Measurements from ENCODE around the gene PTMA. TPM values are rescaled to one million over a fixed set of nuclear protein-coding genes. Genes with fewer than 3 reads are reported as not detected.

PTMA gene
- total RNA-seq, 1 experiment from 2014 or later, result 2,752 TPM

- peak overlapping the region; percentile 45 for H3K4me2 ChIP-seq (ENCODE audit: low read length)
Measured at GRCh38 chr2:231677632-231678104, 30.7 kb upstream of the PTMA start.

More at GRCh38 chr2:231677632-231678104, 30.7 kb upstream of the PTMA start:
- H3K27ac ChIP-seq (ENCODE audit: low read depth, low read length), result peak overlapping the region; percentile 45
- ChIA-PET RAD21 (ENCODE audit: low non-redundant PET in 1 of 2, low total read pairs in 2 of 2, uncharacterized antibody in 2 of 2, unreplicated experiment in 2 of 2) (interaction anchor here (0.6 to 1.9 kb wide), 7 partner anchors 11 to 66 kb away, joined by 3 to 31 read pairs (median 3); no protein-coding TSS in a partner anchor), CTCF (interaction anchor here (0.6 to 7.8 kb wide), 17 partner anchors 8 to 223 kb away, joined by 3 to 185 read pairs (median 5); partner anchors contain the start of gene PTMA), POLR2A (interaction anchor here (1.0 to 2.8 kb wide), 6 partner anchors 11 to 37 kb away, joined by 3 to 22 read pairs (median 7); partner anchors contain the start of gene PTMA)
- no peaks in the 10 kb centered on the region for H3K9me2 ChIP-seq (ENCODE audit: insufficient read depth)
- BruUV-seq (replicated peaks), result no TSS peak
- no peaks in the 10 kb centered on the region for H3K27me3 ChIP-seq (ENCODE audit: insufficient read depth, low read length)
- peak; percentile 73 for DNase-seq (ENCODE audit: low read depth, low spot score)
- peaks cover 5% of the 10 kb centered on the region; the same call in 1 of the 2 replicates for H3K79me2 ChIP-seq (ENCODE audit: insufficient read depth, low read length)
- no peak for ATAC-seq
- H2AFZ ChIP-seq (ENCODE audit: low read depth, low read length, poor library complexity, severe bottlenecking), result no peak overlapping the region
- H3K9me3 ChIP-seq (ENCODE audit: control insufficient read depth in 1 of 2, insufficient read depth in 1 of 2, low read depth in 1 of 2, low read length in 2 of 2), result no peaks in the 10 kb centered on the region
- H4K20me1 ChIP-seq (ENCODE audit: insufficient read depth), result no peaks in the 10 kb centered on the region
- intact Hi-C loops (cut with micrococcal nuclease), result loop anchor here (1.0 to 5.0 kb wide), 2 partner anchors 38 to 110 kb away; partner anchors contain the start of gene COPS7B
- H3K36me3 ChIP-seq (ENCODE audit: control insufficient read depth in 1 of 2, insufficient read depth in 2 of 2, low read length in 2 of 2), result no peaks in the 10 kb centered on the region
- peak overlapping the region; percentile 45; the same call in 1 of the 2 replicates for H3K9ac ChIP-seq (ENCODE audit: low read length)
- H3K4me1 ChIP-seq (ENCODE audit: control insufficient read depth in 1 of 2, insufficient read depth in 2 of 2, low read length in 2 of 2), result peaks cover 42 to 83% of the 10 kb centered on the region in 2 experiments
- H3K4me3 ChIP-seq (replicated peaks in 1 of 2; ENCODE audit: low read depth in 1 of 2, low read length in 2 of 2), result no peak overlapping the region
- TF ChIP-seq SIN3A (IDR thresholded peaks at IDR 0.05; ENCODE audit: low read depth) (no peak), CTCF (IDR thresholded peaks at IDR 0.05 in 2 of 3, conservative IDR thresholded peaks at IDR 0.05 in 1 of 3; ENCODE audit: borderline replicate concordance in 1 of 3, insufficient read depth in 1 of 3, low read depth in 2 of 3, low read length in 2 of 3) (peak in 2 of 3 experiments; percentile 91 to 95; a peak in 4 of 6 replicates), YY1 (IDR thresholded peaks at IDR 0.05; ENCODE audit: extremely low read depth, insufficient replicate concordance, low read depth, low read length) (peak; percentile 22), JUND (IDR thresholded peaks at IDR 0.05) (no peak), ATF3 (IDR thresholded peaks at IDR 0.05) (no peak)
